Motor neuron (in vitro differentiated cells): Measurements from ENCODE around the gene TGM4. TPM values are rescaled to one million over a fixed set of nuclear protein-coding genes. Genes with fewer than 3 reads are reported as not detected.

Experiments
- ATAC-seq, 8 experiments: fragments of 200-7000 bp; cut with Tn5 transposase; replicated peaks in 6 of 8; 2 replicates each; pipeline ENCODE4 v1.8.0; 2021; ENCODE audit warnings: mild to moderate bottlenecking in 8 of 8, moderate library complexity in 8 of 8
- H3K27ac ChIP-seq, 2 donors: fragments of 250-450 bp; sonication (Bioruptor Pico); 2 replicates each; pipeline ENCODE4 v1.9.0; 2021; ENCODE audit warnings: antibody characterized with exemption in 2 of 2, mild to moderate bottlenecking in 2 of 2, moderate library complexity in 1 of 2
- H3K4me1 ChIP-seq, 2 donors: fragments of 250-450 bp; sonication (Bioruptor Pico); replicated peaks in 1 of 2; 2 replicates each; pipeline ENCODE4 v1.6.1; 2021; ENCODE audit warnings: antibody characterized with exemption in 2 of 2, mild to moderate bottlenecking in 2 of 2, moderate library complexity in 1 of 2
- H3K4me3 ChIP-seq, 5 donors: fragments of 250-450 bp; sonication (Bioruptor Pico); 2 replicates each; pipeline ENCODE4 v1.9.0; 2021; ENCODE audit warnings: antibody characterized with exemption in 5 of 5, mild to moderate bottlenecking in 5 of 5, moderate library complexity in 4 of 5
- WGBS, 10 experiments: fragments of 450-650 bp; shearing (Covaris generic); methylation state at CpG; one replicate each; pipeline ENCODE4 v1.0.0; 2022; 5-methylcytosine and 5-hydroxymethylcytosine counted together
- in situ Hi-C, 9 experiments: fragments of 400-800 bp; cut with MboI; loops; one replicate each; pipeline ENCODE4 v1.15.0; 2021; ENCODE audit warnings: low sequenced_read_pairs in 9 of 9, low pct_unique_long_range_greater_than_20kb in 2 of 9; ENCODE audit not compliant: unreplicated experiment in 9 of 9
- total RNA-seq, 8 experiments: library from RNA; unstranded; fragments of 300-600 nt; gene quantifications; 2 replicates each; pipeline versions ENCODE4 v1.2.3 to v1.2.4, GENCODE V29; 2022

Gene TGM4
- total RNA-seq, 8 experiments from 2014 or later: 0.14 to 2.1 (median 0.37) TPM

GRCh38 chr3:44950275-44950734 lies 75.9 kb downstream of the TGM4 start:
- in situ Hi-C loops: no loop called here
- ATAC-seq: peak; percentile 24 to 85 (median 59)
- Histone ChIP-seq H3K4me1 (peaks cover 0 to 9% of the 10 kb centered on the region in 2 donors), H3K27ac (peak overlapping the region in 1 of 2 donors; percentile 32), H3K4me3 (no peak overlapping the region)
- WGBS, 10 experiments: 39 to 100% (median 77%) methylated on average over 1 to 2 of the region's 2 CpGs; no CpG with 5 or more reads in 3 of the 10 experiments

- ATAC-seq: no peak
- WGBS, 10 experiments: 60 to 100% (median 93%) methylated on average over 1 to 2 of the region's 3 CpGs; no CpG with 5 or more reads in 3 of the 10 experiments
- in situ Hi-C loops: no loop called here
These were observed 78.3 kb downstream of the TGM4 start for GRCh38 chr3:44952689-44953088.

GRCh38 chr3:44954304-44954703 lies 79.9 kb downstream of the TGM4 start:
- 57 to 100% (median 95%) methylated on average over 1 to 5 of the region's 5 CpGs; no CpG with 5 or more reads in 1 of the 10 experiments for WGBS, 10 experiments
- H3K4me1 ChIP-seq: peaks cover 0 to 9% of the 10 kb centered on the region in 2 donors
- no peak overlapping the region for H3K4me3 ChIP-seq
- H3K27ac ChIP-seq: no peak overlapping the region
- in situ Hi-C loops: no loop called here
- no peak for ATAC-seq

More at GRCh38 chr3:44952689-44953088, 78.3 kb downstream of the TGM4 start:
- Histone ChIP-seq H3K4me3 (no peak overlapping the region), H3K4me1 (peaks cover 0 to 9% of the 10 kb centered on the region in 2 donors), H3K27ac (no peak overlapping the region)

GRCh38 chr3:44954962-44955361 lies 80.6 kb downstream of the TGM4 start:
- H3K27ac ChIP-seq: no peak overlapping the region
- no peak for ATAC-seq
- in situ Hi-C loops: no loop called here

GRCh38 chr3:44955917-44956316 lies 81.5 kb downstream of the TGM4 start:
- H3K4me1 ChIP-seq: peaks cover 0 to 4% of the 10 kb centered on the region in 2 donors
- no peak overlapping the region for H3K27ac ChIP-seq
- H3K4me3 ChIP-seq: no peak overlapping the region
- ATAC-seq: no peak
- 100% methylated on average over 1 of the region's 1 CpG; no CpG with 5 or more reads in 9 of the 10 experiments for WGBS, 10 experiments
- in situ Hi-C loops: no loop called here

More at GRCh38 chr3:44954962-44955361, 80.6 kb downstream of the TGM4 start:
- WGBS, 10 experiments: 0 to 73% (median 34%) methylated on average over 1 to 3 of the region's 3 CpGs; no CpG with 5 or more reads in 2 of the 10 experiments
- Histone ChIP-seq H3K4me1 (peaks cover 0 to 6% of the 10 kb centered on the region in 2 donors), H3K4me3 (no peak overlapping the region)

- in situ Hi-C loops: no loop called here
These were observed 83.6 kb downstream of the TGM4 start for GRCh38 chr3:44957986-44958385.

GRCh38 chr3:44958386-44958785 lies 84.0 kb downstream of the TGM4 start:
- WGBS, 10 experiments: 40 to 100% (median 90%) methylated on average over 1 to 6 of the region's 7 CpGs; no CpG with 5 or more reads in 5 of the 10 experiments
- in situ Hi-C loops: no loop called here

More at GRCh38 chr3:44957986-44958385, 83.6 kb downstream of the TGM4 start:
- 67 to 100% (median 80%) methylated on average over 1 to 4 of the region's 4 CpGs; no CpG with 5 or more reads in 5 of the 10 experiments for WGBS, 10 experiments
- Histone ChIP-seq H3K4me1 (peaks cover 9 to 14% of the 10 kb centered on the region in 2 donors), H3K27ac (no peak overlapping the region), H3K4me3 (no peak overlapping the region)
- peak in 1 of 8 experiments; percentile 31 for ATAC-seq

GRCh38 chr3:44960387-44961026 lies 86.1 kb downstream of the TGM4 start:
- ATAC-seq: peak in 4 of 8 experiments; percentile 25 to 81 (median 44)
- in situ Hi-C loops: no loop called here
- Histone ChIP-seq H3K4me1 (peaks cover 9 to 14% of the 10 kb centered on the region in 2 donors), H3K27ac (no peak overlapping the region), H3K4me3 (no peak overlapping the region)
- 80 to 100% (median 95%) methylated on average over 1 to 3 of the region's 3 CpGs; no CpG with 5 or more reads in 4 of the 10 experiments for WGBS, 10 experiments

More at GRCh38 chr3:44958386-44958785, 84.0 kb downstream of the TGM4 start:
- H3K27ac ChIP-seq: no peak overlapping the region
- H3K4me1 ChIP-seq: peaks cover 9 to 14% of the 10 kb centered on the region in 2 donors
- H3K4me3 ChIP-seq: no peak overlapping the region
- ATAC-seq: no peak

GRCh38 chr3:44961888-44962287 lies 87.5 kb downstream of the TGM4 start:
- 72 to 100% (median 92%) methylated on average over 1 to 3 of the region's 3 CpGs; no CpG with 5 or more reads in 2 of the 10 experiments for WGBS, 10 experiments
- no peak overlapping the region for H3K27ac ChIP-seq
- in situ Hi-C loops: no loop called here

GRCh38 chr3:44962621-44963393 lies 88.4 kb downstream of the TGM4 start:
- Histone ChIP-seq H3K4me1 (peaks cover 9 to 14% of the 10 kb centered on the region in 2 donors), H3K27ac (no peak overlapping the region), H3K4me3 (no peak overlapping the region)
- in situ Hi-C loops: no loop called here
- peak in 1 of 8 experiments; percentile 28 for ATAC-seq
- 82 to 100% (median 93%) methylated on average over 1 to 5 of the region's 6 CpGs; no CpG with 5 or more reads in 2 of the 10 experiments for WGBS, 10 experiments

More at GRCh38 chr3:44961888-44962287, 87.5 kb downstream of the TGM4 start:
- Histone ChIP-seq H3K4me3 (no peak overlapping the region), H3K4me1 (peaks cover 9 to 14% of the 10 kb centered on the region in 2 donors)
- no peak for ATAC-seq

GRCh38 chr3:44963571-44964325 lies 89.3 kb downstream of the TGM4 start:
- WGBS, 10 experiments: 60 to 100% (median 80%) methylated on average over 1 to 3 of the region's 4 CpGs; no CpG with 5 or more reads in 3 of the 10 experiments
- Histone ChIP-seq H3K4me3 (no peak overlapping the region), H3K4me1 (peaks cover 9 to 14% of the 10 kb centered on the region in 2 donors), H3K27ac (no peak overlapping the region)
- in situ Hi-C loops: no loop called here
- peak in 1 of 8 experiments; percentile 47 for ATAC-seq
